Chondrocyte (in vitro differentiated cells): Measurements from ENCODE around the gene NBPF11. TPM values are rescaled to one million over a fixed set of nuclear protein-coding genes. Genes with fewer than 3 reads are reported as not detected.
A peak's percentile ranks its signal among the peaks of the same experiment; 100 is the strongest.
"Not testable (repeated sequence)": the region's sequence is repeated elsewhere in the genome, so short reads cannot be mapped to it uniquely, and the experiment has no call there.

Source experiments
- DNase-seq: peaks from one replicate; pipeline ENCODE4 v3.0.0; 2021; ENCODE audit warnings: mixed read lengths, low spot score
- H3K27ac Mint-ChIP-seq: one replicate; pipeline ENCODE4 v1.8.0; 2021; ENCODE audit warnings: mild to moderate bottlenecking, moderate library complexity, mixed read lengths; ENCODE audit not compliant: unreplicated experiment
- H3K27me3 Mint-ChIP-seq: 2 replicates; pipeline ENCODE4 v1.8.0; 2021; ENCODE audit warnings: low read depth, mixed read lengths
- H3K36me3 Mint-ChIP-seq: 2 replicates; pipeline ENCODE4 v1.8.0; 2021; ENCODE audit warnings: low read depth, mixed read lengths
- H3K4me1 Mint-ChIP-seq: 2 replicates; pipeline ENCODE4 v1.8.0; 2021; ENCODE audit warnings: low read depth, mild to moderate bottlenecking, mixed read lengths
- H3K4me3 Mint-ChIP-seq: one replicate; pipeline ENCODE4 v1.8.0; 2021; ENCODE audit warnings: mild to moderate bottlenecking, moderate library complexity, mixed read lengths; ENCODE audit not compliant: unreplicated experiment
- H3K9me3 Mint-ChIP-seq: 2 replicates; pipeline ENCODE4 v1.8.0; 2021; ENCODE audit warnings: low read depth, mixed read lengths
- total RNA-seq: library from RNA; stranded (reverse); gene quantifications from 3 replicates; pipeline ENCODE4 v1.2.1, GENCODE V29; 2021
- TF ChIP-seq, protein P1 (sequence below): fragments of 200-600 bp; sonication (generic); IDR thresholded peaks from 2 replicates; pipeline ENCODE4 v1.5.0; 2021; ENCODE audit warnings: antibody characterized with exemption, mild to moderate bottlenecking, moderate library complexity

Gene NBPF11
- total RNA-seq, 1 donor from 2014 or later: 11.3 TPM

DNA sequence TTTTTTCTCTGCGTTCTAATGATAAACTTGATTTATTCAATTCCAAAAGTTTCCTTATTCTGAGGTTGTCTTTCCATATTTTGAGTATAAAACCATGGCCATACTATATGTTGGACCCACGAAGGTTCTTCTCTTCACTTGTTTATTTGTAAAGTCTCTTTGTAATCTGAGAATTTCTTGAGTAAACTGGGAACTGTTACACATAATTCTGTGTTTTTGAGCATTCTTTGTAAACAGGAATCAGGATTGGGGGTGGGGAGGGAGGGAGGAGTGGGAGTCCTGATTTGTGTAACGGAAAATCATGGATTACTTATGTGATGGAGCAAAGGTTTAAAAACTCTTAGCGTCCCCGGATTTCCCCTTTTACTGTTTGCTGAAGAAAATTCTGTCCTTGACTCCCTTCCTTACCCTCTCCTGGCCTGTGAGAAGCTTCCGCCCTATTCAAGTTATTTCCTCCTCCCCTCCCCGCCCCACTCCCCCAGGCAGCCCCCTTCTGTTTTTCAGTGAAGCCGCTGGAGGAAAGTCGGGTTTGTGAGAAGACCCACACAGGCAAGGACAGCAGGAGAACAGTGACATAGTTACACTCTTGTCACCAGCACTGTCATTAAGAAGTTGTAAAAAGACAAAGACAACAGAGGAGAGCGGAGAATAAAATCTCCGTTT lies 6.4 kb upstream of the NBPF11 start:
- TF ChIP-seq, protein P1, sequence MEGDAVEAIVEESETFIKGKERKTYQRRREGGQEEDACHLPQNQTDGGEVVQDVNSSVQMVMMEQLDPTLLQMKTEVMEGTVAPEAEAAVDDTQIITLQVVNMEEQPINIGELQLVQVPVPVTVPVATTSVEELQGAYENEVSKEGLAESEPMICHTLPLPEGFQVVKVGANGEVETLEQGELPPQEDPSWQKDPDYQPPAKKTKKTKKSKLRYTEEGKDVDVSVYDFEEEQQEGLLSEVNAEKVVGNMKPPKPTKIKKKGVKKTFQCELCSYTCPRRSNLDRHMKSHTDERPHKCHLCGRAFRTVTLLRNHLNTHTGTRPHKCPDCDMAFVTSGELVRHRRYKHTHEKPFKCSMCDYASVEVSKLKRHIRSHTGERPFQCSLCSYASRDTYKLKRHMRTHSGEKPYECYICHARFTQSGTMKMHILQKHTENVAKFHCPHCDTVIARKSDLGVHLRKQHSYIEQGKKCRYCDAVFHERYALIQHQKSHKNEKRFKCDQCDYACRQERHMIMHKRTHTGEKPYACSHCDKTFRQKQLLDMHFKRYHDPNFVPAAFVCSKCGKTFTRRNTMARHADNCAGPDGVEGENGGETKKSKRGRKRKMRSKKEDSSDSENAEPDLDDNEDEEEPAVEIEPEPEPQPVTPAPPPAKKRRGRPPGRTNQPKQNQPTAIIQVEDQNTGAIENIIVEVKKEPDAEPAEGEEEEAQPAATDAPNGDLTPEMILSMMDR: no peak
- H3K36me3 Mint-ChIP-seq: no peaks in the 10 kb centered on the region
- no peaks in the 10 kb centered on the region for H3K9me3 Mint-ChIP-seq
- no peak overlapping the region for H3K27ac Mint-ChIP-seq
- peaks cover 6% of the 10 kb centered on the region for H3K27me3 Mint-ChIP-seq
- DNase-seq: no peak
- no peaks in the 10 kb centered on the region for H3K4me1 Mint-ChIP-seq
- no peak overlapping the region for H3K4me3 Mint-ChIP-seq

DNA sequence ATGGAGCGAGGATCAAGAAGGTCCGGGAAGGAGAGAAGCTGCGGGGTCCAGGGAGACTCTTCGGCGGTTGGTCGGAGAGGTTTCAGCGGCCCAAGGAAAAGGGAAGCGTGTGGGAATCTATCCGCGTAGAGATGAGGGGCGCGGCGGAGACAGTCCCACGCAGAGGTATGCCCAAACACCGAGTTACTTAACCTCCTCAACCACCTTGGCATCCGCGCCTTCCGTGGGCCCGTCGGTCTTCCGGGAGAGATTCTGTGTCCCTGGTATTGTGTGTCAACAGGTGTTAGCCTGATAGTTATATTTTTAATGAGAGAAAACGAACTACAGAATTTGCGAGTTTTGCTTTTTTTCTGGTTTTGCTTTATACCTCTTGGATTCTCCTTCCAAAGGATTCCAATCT lies 5.7 kb upstream of the NBPF11 start:
- not testable (repeated sequence) for H3K4me1 Mint-ChIP-seq, DNase-seq, H3K9me3 Mint-ChIP-seq, H3K27me3 Mint-ChIP-seq, H3K27ac Mint-ChIP-seq, H3K4me3 Mint-ChIP-seq, H3K36me3 Mint-ChIP-seq

DNA sequence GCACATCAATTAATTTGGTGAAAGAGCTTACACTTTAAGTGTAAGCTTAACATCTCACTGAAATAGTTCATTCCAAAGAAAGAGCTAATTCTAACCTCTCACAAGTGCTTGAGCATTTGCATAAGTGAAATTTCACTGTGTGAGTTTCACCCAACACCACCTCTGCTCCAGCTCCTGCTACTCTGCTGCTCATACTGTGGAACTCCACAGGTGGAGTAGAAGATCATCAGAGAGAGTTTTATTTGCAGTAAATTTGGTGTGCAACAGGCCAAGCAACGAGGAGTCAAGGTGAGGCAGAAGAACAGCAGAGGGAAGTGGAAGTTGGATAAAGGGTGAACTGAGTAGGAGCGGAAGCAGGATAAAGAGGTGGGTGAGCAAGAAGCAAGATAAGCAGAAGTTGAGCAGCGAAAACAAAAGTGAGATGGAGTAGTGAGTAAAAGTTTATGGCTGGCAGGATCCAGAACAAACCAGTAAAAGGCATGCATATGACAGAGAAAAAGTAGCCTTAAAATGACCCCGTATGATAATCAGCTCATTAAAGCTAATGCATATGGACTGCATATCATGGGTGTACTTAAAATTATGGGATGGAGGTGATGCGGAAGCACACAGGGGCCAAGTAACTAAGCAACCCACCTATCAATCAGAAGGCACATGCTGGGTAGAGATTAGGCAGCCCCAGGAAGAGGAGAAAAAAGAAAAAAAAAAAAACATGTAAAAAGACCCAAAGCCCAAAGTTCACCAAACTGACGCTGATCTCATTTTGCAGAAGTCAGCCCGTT lies 3.6 kb upstream of the NBPF11 start:
- not testable (repeated sequence) for H3K4me3 Mint-ChIP-seq, H3K9me3 Mint-ChIP-seq, H3K4me1 Mint-ChIP-seq, H3K27me3 Mint-ChIP-seq, H3K36me3 Mint-ChIP-seq, H3K27ac Mint-ChIP-seq, DNase-seq

DNA sequence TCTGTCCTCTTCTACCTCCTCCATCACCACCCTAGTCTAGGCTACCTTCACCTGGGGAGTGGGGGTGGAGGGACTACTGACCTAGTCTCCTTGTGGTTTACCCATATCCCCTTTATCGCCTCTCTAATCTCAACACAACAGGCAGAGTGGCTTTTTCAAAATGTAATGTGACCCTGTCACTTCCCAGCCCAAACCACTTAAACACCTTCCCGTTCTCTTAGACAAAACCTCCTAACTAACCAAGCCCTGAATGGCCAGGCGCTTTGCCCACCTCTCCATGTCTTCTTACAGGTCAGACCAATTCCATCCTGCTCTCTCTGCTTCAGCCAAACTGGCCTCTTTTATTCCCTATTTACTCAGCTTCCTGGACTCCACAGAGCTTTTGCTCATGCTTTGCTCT lies 714 bp upstream of the NBPF11 start:
- Mint-ChIP-seq H3K4me3 (peak overlapping the region; percentile 44), H3K27ac (peak overlapping the region; percentile 51), H3K4me1 (peaks cover 11% of the 10 kb centered on the region)
- DNase-seq, H3K9me3 Mint-ChIP-seq, H3K27me3 Mint-ChIP-seq, H3K36me3 Mint-ChIP-seq: not testable (repeated sequence)

DNA sequence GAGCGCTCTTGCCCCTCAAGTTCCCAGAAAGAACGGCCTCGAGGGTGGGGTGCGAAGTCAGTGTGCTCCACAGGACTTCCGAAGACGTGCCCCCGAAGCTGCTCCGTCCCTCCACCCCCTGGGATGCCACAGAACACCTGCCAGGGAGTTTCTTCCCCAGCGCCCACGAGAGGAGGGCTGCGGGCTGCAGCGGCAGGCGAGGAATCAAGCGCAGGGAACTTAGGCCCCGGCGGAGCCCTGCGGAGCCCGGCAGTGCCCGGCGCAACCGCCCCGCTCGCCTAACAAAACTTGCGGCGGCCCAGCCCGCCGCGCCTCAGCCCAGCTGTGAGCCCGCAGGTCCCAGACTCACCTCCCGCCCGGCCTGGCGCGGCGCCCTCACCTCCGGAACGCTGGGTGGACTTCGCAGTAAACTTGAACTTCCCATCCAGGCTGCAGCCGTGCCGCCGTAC lies 686 bp downstream of the NBPF11 start:
- peak overlapping the region; percentile 98 for H3K27ac Mint-ChIP-seq
- H3K4me1 Mint-ChIP-seq: peaks cover 11% of the 10 kb centered on the region
- DNase-seq: peak; percentile 57
- H3K36me3 Mint-ChIP-seq, H3K27me3 Mint-ChIP-seq, H3K9me3 Mint-ChIP-seq: not testable (repeated sequence)
- peak overlapping the region; percentile 96 for H3K4me3 Mint-ChIP-seq

DNA sequence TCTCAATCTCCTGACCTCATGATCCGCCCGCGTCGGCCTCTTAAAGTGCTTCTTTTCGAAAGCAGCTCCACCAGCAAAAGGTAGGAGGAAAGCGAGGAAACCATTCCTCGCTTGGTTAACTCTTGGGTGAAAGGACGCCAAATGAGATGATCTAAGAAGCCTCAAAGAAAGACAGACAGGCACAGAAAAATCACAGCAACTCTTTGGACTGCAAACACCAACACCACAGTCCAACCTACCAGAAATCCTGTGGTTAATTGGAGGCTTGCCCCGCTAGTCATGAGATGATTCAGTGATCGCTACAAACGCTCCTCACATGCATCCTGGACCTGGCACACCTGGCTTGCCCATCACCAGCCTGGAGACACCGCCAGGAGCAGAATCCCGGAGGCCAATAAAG lies 1.1 kb downstream of the NBPF11 start:
- not testable (repeated sequence) for H3K27me3 Mint-ChIP-seq, H3K36me3 Mint-ChIP-seq, H3K9me3 Mint-ChIP-seq, DNase-seq
- Mint-ChIP-seq H3K27ac (peak overlapping the region; percentile 82), H3K4me1 (peaks cover 11% of the 10 kb centered on the region), H3K4me3 (peak overlapping the region; percentile 96)

DNA sequence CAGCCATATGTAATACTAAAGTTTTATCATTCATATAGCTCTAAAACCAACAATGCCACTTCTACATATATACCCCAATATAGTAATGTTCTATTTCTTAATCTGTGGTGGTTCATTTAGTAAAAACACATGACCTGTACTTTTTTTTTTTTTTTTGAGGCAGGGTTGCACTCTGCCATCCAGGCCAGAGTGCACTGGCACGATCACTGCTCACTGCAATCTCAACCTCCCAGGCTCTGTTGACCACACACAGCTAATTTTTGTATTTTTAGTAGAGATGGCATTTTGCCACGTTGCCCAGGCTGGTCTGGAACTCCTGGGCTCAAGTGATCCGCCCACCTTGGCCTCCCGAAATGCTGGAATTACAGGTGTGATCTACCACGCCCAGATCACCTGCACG lies 2.1 kb downstream of the NBPF11 start:
- not testable (repeated sequence) for H3K4me3 Mint-ChIP-seq, H3K9me3 Mint-ChIP-seq, H3K27me3 Mint-ChIP-seq, H3K27ac Mint-ChIP-seq, DNase-seq, H3K36me3 Mint-ChIP-seq
- H3K4me1 Mint-ChIP-seq: peaks cover 11% of the 10 kb centered on the region

DNA sequence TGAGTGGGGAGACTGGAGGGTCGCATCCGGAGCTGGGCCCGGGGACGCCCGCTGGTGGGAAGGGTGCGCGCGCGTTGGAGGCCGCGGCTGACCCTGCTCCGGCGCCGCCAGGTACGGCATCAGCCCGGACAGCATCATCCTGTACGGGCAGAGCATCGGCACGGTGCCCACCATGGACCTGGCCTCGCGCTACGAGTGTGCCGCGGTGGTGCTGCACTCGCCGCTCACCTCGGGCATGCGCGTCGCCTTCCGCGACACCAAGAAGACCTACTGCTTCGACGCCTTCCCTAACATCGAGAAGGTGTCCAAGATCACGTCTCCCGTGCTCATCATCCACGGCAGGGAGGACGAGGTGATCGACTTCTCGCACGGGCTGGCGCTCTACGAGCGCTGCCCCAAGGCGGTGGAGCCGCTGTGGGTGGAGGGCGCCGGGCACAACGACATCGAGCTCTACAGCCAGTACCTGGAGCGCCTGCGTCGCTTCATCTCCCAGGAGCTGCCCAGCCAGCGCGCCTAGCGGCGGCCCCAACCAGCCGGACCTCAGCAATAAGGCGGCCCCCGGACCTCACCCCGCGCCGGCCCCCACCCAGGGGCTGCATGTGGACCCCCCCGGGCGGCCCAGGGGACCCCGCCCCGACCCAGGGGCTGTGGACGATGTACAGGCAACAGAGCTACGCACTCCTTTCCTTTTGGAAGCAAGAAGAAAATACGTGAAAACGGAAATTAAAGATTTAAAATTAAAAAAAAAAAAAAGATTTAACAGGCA lies 2.8 kb downstream of the NBPF11 start:
- H3K4me1 Mint-ChIP-seq: peaks cover 11% of the 10 kb centered on the region
- H3K36me3 Mint-ChIP-seq, DNase-seq, H3K4me3 Mint-ChIP-seq, H3K27ac Mint-ChIP-seq, H3K9me3 Mint-ChIP-seq, H3K27me3 Mint-ChIP-seq: not testable (repeated sequence)

DNA sequence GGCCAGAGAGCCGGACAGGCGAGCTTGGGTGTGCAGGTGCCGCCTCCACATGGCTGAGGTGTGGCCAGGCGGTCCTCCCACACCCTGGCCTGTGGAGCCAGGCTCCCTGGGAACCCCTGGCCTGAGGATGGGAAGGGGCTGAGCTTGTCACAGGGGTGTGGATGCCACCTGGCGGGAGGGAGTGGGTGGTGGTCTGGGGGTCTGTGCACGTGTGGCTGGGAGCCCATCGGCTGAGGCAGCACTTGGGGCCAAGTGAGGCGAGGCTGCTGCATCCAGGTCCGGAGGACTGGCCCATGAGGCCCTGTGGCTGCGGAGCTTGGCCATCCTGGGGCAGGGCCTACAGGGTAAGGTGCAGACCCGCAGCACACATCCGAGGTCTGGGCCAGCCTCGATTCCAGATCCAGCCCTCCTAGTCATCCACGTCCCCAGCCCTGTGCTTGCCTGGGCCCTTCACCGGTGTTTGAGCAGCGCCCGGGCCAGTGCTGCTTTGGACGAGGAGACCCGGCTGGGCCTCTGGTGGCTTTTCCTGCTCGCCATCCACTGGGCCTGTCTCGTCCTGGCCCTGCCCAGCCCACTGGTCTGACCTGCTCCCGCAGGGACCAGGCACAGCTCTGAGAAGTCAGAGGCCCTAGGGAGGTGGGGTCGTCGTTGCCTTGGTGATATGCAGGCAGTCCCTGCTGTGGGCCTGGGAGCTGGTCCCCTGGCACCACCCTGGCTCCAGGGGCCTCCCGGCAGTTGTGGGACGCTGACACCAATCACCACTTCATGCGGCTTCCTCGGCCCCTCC lies 4.8 kb downstream of the NBPF11 start:
- H3K9me3 Mint-ChIP-seq, DNase-seq, H3K4me3 Mint-ChIP-seq, H3K4me1 Mint-ChIP-seq, H3K27ac Mint-ChIP-seq, H3K27me3 Mint-ChIP-seq, H3K36me3 Mint-ChIP-seq: not testable (repeated sequence)

DNA sequence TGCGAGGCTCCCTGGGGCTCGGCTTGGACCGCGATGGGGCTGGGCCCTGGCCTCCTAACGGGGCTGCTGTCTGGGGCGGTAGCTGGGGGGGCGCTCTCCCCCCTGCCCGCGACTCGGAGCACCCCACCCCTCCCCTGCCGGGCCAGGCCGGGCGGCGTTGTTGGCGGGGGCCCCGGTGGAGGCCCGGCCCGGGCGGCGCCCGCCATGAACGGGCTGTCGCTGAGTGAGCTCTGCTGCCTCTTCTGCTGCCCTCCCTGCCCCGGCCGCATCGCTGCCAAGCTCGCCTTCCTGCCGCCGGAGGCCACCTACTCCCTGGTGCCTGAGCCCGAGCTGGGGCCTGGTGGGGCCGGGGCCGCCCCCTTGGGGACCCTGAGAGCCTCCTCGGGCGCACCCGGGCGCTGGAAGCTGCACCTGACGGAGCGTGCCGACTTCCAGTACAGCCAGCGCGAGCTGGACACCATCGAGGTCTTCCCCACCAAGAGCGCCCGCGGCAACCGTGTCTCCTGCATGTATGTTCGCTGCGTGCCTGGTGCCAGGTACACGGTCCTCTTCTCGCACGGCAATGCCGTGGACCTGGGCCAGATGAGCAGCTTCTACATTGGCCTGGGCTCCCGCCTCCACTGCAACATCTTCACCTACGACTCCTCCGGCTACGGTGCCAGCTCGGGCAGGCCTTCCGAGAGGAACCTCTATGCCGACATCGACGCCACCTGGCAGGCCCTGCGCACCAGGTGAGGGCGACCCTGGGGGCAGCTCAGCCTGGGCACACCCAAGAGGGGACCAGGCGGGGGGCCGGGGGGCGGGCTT lies 5.7 kb downstream of the NBPF11 start:
- H3K36me3 Mint-ChIP-seq: not testable (repeated sequence)

More for the DNA sequence above, 5.7 kb downstream of the NBPF11 start:
- peak overlapping the region; percentile 27 for H3K27ac Mint-ChIP-seq
- H3K9me3 Mint-ChIP-seq, H3K4me3 Mint-ChIP-seq, H3K4me1 Mint-ChIP-seq, H3K27me3 Mint-ChIP-seq: not testable (repeated sequence)
- peak; percentile 61 for DNase-seq
